ENCODE data around the gene ZNF536.

ZNF536 gene

DNA sequence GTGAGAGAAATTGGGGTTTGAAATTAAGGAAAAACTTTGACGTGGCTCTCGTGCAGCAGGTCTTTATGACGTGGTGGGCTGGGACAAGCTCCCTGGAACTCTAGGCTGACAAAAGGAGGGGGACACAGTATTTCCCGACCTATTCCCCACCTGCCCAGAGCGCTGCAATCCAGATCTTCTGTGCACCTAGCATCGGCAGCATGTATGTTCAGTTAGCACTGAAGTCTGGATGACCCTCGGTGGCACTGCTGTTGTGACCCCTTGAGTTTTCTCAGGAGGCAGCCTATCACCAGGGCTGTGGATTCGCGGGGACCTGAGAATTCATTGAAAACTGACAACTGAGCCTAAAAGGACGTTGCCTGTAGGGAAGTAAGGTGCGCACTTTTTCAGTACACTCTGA lies 9.1 kb upstream of the ZNF536 start:
- DNase-seq (ENCODE audit: low read depth in 2 of 2), result no peak

DNA sequence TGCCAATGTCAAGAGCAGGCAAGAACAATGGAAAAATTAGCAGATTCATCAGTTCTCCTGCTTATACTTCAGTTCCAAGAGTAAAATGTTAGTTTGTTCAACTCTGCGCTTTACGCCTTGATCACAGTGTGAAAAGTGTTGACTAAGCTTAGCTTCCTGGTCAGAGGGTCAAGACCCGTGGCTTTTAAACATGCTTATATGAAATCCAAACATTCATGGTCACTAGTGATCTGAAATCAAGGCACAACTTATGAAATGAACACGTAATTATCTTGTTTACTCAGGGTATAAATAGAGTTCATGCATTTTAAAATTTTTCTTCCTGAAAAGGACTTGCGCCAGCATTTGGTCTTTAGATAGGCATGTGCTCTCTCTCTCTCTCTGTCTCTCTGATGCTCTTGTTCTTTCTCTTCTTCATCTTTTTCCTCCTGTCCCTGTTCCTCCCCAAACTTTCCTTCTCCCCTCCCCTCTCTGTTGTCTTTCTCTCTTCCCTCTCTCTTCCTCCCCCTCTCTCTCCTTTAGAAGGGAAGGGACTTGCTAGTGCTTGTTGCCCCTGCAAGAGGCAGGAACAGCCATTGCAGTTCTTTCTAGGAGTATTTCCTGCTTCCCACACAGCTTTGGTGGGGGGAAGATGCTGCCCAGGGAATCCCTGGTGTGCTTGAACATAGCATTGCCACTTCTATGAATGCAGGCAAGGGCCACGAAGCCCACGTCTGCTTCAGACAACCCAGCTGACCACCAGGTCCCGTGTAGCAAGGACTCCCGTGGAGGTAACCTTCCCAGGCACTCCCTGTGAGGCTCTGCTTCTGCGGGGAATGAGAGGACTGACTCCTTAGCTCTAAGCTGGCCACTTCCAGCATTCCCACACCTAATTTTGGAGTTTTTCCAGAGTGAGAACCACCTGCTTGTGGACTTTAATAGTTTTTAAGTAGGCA lies 7.1 kb upstream of the ZNF536 start:
- no peak for DNase-seq (ENCODE audit: low read depth in 2 of 2)

DNA sequence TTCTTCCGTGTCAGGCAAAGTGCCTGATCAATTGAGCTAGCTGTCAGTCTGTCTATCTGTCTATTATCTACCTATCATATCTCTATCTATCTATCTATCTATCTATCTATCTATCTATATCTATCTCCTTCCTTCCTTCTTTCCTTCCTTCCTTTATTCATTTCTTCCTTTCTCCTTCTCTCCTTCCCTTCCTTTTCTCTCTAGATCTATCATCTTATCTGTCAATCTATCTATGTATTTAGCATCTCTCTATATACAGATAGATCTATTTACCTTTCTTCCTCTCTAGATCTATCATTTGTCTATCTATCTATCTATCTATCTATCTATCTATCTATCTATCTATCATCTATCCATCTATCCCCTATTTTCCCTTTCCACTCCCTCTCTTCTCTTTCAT lies 5.9 kb upstream of the ZNF536 start:
- no peak for DNase-seq (ENCODE audit: low read depth in 2 of 2)

DNA sequence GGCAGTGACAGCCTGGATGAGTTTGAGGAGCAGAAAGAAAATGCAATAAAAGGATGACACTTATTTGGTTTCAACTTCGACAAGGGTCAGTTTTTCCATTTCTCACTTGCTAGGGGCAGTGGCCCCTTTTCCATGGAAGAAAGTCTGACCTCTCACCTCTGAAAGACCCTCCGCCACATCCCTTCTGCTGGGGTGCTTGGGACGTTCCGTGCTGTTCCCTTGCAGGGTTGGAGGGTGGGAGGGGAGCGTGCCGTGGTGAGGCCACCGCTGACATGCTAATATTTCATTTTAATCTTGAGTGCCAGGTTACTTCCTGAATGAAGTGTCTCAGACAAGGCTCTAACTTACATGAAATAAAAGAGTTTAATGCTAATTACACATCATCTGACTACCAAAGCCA lies 5.2 kb upstream of the ZNF536 start:
- no peak for DNase-seq (ENCODE audit: low read depth in 2 of 2)

DNA sequence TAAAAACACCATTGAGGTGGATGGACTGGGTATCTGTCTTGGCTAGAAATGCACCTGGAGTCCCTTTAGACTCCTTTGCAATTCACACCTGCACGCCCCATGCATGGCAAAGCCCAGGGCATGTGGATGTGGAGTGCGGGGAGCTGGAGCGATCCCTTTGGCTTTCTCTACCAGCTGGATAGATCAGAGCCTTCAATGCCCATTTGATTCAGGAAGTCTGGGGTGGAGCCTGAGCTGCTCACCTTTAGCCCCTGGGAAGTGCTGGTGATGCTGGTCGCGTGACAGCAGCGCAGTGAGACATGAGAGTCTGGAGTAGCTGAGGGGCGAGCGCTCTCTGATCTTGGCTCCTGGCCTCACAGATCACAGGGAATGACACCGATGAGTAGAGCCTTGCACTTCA lies 4.8 kb upstream of the ZNF536 start:
- DNase-seq (ENCODE audit: low read depth in 2 of 2), result no peak

DNA sequence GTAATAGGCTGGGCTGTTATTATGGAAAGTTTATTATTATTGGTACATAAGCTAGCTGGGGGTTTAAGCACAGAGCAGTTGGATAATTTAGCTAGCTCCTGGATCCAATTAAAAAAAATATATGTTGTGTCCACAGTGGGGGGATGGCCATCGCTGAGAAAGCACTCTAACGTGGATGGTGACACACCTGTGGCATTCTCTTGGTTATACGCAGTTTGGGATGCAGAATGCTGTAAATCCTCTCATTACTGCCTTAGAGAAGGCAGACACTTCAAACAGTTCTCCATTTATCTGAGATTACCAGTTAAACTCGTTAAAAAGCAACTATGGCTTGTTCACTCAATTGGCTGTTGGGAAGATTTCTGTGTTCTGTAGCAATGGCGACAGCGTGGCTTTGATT lies 2.4 kb upstream of the ZNF536 start:
- no peak for DNase-seq (ENCODE audit: low read depth in 2 of 2)

DNA sequence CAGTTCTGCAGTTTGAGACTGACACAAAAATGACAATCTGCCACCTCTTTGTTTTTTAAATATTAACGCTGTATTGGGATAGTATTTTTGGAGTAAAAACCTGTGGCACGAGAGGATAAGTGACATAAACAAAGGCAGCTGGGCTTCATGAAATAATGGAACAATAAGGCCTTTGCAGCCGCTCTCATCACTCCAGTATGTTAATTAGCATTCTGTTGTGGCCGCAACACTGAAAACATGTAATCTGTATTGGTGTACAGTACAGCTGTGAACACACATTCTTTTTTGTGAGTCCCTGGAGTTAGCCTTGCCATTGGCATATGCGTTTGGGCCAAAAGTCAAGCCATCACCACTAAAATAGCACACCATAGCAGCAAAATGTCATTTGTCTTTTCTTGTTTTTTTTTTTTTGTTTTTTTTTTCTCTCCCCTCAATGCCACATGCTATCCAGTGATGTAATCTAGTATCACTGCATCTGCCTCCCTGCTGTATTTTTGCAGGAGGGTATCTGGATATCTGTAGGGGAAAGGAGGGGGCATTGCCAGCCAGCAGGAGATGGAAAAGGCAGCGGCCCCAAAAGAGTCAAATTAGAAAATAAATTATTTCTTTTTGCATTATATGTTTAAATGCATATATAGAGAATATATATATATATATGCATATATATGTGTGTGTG lies 885 bp upstream of the ZNF536 start:
- no peak for DNase-seq (ENCODE audit: low read depth in 2 of 2)

DNA sequence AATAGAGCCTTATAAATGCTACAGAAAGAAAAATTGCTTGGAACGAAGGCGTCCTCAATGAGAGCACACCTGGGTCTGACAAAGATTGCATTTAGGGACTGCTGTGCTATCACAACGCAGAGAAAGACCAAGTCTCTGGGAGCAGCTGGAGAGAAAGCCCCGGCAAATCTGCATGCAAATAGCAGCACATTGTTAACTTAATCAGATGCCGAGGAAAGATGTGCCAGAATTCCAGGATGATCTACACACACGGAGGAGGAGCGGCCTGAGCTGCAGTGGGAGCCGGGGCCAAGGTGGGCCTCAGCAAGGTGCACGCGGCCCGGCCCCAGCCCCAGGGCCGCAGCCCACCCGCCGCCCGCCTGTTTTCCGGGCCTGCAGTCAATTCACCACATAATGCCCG lies 1.4 kb downstream of the ZNF536 start:
- no peak for DNase-seq (ENCODE audit: low read depth in 2 of 2)

DNA sequence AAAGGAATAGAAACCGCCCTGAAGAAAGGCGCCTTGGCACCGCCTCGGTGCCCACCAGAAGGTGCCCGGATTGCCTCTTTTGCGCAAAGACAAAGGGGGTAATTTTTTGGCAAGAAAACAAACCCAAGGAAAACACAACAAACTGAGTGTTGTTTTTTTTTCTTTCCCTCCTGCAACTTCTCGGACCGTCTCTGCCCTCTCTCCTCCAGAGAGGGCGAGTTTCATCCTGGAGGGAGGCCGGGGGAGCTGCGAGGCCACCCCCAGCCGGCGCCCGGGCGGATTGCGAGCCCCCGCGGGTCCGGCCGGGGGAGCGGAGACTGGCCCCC lies 2.3 kb downstream of the ZNF536 start:
- no peak for DNase-seq (ENCODE audit: low read depth in 2 of 2)

DNA sequence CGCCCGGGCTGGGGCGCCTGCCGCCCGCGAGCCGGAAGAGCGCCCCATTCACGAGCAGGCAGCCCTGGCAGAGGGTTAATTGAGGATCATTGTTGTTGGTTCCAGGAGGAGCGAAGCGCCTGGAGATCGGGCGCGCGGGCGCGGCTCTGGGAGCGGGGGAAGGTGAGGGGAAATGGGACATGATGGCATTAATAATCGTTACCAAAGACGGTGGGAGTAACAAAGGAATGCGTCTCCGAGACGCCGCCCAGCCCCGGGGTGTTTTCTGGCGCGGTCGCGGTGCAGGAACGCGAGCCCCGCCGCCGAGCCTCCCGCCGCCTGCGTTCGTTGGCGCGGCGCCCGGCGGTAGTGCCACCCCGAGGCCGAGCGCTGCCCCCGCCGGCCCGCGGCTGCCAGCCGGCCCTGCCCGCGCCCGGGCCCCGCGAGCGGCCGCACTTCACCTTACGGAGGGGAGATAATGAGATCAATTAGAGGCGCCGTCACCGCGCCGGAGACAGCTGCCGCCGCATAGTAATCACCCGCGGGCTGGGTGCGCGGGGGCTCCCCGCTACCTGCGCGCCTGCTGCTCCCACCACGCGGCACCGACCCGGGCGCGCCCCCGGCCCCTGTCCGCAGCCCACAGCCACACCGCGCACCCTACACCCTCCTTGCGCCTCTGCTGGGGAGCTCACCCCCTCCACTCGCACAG lies 2.8 kb downstream of the ZNF536 start:
- no peak for DNase-seq (ENCODE audit: low read depth in 2 of 2)

DNA sequence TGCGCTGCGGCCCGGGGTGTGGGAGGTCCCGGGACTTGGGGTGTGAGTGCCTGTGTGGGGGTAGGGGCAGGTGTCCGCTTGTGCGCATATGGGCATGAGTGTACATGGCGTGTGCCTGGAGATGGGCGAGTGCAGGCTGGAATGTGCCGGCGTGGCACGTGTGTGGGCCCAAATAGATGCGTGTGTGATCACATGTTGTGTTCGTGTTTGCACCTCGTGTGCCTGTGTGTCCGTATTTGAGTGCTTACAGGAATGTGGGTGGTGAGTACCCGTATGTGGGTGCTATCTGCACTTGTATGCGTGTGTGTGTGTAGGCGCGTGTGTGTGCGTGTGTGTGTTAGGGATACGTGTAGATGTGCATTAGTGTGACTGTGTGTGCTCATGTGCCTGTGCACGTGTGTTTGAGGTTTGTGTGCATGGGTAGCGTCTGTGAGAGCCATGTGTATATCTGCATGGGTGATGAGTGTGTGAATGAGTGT lies 3.4 kb downstream of the ZNF536 start:
- no peak for DNase-seq (ENCODE audit: low read depth in 2 of 2)

DNA sequence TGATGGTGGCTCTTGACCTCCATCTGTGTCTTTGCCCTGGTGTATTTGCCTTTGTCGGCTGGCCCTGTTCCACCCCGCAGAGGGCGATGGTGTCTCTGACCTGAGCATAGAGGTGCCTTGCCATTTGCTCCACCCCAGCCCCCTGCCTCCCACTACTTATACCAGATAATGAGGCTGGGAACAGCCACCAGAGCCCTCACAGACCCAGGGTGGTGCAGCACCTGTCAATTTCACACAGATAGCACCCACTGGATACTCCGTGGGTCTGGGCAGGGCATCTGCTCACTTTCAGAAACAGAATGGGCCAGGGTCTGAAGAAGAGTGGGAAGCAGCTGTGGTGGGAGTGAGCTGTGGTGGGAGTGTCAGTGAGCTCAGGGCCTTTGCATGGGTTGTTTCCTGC lies 4.1 kb downstream of the ZNF536 start:
- no peak for DNase-seq (ENCODE audit: low read depth in 2 of 2)

DNA sequence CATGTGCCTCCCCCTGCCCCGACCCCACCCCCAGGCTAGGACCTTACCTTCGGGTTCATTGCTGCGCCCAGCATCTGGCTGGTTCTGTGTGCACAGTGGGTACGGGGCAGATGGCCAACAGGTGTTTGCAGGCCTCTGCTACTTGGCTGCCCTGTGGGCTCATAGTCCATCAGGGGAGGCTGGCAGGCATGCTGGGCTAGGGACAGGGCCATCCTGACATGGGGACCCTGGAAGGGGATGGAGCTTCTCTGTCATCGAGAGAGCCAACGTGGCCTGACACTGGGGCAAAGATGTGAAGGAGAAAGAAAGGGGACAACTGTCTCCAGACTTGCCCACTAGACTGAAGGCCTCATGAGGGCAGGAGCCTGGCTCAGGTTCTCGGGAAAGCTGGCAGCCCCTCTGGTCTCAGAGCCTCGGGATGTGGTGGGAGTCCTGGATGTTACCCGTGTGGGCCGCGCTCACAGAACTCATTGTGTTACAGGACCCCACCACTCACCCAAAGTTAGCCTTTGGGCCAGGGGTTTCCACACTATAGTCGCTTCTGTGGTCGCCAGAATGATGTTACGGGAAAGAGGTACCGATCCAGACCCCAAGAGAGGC lies 4.7 kb downstream of the ZNF536 start:
- no peak for DNase-seq (ENCODE audit: low read depth in 2 of 2)

DNA sequence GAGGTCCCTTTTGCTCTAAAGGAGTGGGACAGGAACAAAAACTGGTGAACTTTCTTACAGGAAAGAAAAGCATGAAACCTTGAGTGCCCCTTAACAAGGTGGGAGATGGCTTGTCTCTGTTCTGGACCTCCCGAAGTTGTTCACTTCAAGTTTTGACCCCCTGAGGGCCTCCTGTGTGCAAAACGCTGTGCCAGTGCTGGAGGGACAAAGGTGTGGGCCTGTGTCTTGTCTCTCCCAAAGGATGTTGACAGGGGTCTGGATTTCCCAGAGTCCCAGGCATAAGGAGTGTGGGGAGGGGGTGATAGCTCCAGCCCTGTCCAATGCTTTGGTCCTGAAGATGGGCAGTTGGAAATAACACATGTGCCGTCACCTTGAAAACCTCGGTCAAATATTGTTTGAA lies 6.5 kb downstream of the ZNF536 start:
- no peak for DNase-seq (ENCODE audit: low read depth in 2 of 2)

DNA sequence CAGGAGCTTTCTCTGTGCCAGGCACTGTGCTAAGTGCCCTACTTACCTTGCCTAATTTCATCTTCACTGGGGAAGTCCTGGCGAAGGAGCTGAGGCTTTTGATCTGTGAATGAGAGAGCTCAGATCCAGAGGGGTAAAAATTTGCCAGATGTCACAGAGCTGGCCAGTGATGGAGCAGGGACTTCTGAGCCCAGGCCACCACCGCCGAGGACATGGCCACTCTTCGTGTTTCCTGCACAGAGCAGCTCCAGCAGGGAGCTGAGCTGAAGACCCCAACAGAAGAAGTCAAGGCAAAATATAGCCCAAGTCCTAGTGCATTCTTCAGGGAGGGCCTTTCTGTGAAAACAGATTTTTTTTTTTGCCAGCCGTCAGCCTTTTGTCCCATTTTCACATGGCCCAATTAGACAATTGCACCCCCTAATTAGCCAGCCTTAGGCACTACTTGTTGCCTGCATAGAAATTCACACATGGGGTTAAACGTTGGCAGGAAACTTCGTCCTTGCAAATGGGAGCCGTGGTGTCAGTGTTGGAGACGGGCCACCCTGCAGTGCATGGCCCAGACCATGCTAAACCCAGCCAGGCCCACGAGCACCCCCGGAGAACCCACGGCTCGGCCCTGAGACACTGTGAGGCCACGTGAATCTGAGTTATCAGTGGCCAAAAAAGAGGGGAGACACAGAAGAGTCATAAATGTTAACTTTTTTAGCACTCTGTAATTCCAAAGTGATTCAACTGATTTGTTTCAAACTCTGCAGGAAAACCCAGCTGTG lies 7.8 kb downstream of the ZNF536 start:
- no peak for DNase-seq (ENCODE audit: low read depth in 2 of 2)

DNA sequence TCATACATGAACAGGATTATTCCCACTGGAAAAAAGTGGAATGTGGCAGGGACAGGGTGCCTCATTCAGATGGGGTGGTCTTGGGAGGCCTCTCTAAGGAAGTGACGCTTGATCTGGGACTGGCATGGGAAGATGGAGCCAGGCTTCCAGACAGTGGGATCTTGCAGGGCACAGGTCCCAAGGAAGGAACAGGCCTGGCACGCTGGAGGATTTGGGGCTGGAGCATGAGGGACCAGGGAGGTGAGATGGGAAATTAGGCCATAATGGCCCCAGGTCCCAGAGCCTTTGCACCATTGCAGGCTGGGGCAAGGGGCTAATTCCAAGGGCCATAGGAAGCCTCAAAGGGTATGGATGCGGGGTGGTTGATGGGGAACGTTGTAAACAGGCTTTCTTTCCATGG lies 9.2 kb downstream of the ZNF536 start:
- DNase-seq (ENCODE audit: low read depth in 2 of 2), result no peak

DNA sequence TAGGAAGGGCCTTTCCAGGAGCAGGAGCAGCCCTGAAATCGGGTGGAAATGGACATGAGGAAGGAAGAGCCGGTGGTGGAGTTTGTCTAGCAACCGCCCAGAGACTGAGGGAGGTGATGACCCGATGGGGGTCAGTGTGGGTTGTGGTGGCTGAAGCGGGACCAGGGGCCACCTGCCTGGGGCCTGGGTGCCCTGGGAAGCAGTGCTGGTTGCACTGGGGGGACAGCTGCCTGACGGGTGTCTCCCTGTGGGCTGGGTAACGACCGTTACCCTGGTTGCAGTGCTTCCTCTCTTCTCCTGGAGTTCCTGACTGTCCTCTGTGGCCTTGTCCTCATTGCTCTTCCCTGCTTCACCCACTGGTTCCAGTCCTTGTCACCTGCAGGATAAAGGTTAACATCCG lies 13.0 kb downstream of the ZNF536 start:
- no peak for DNase-seq (ENCODE audit: low read depth in 2 of 2)

DNA sequence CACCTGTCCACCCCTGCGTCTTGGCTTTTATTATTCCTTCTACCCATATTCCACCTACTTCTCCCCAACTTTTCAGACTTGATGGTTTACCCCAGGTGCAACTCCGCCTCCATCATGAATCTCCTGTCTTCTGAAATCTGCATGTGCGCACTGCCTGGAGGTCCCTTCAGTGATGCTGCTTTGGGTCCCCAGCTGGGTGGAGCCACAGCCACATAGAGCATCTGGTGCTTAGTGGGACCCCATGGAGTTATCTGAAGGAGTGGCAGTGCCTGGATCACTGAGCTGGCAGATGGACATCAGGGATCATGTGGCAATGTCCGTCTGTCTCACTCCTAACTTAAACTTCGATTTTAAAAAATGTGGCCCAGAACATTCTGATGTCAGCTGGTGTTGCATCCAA lies 13.5 kb downstream of the ZNF536 start:
- DNase-seq (ENCODE audit: low read depth in 2 of 2), result no peak

DNA sequence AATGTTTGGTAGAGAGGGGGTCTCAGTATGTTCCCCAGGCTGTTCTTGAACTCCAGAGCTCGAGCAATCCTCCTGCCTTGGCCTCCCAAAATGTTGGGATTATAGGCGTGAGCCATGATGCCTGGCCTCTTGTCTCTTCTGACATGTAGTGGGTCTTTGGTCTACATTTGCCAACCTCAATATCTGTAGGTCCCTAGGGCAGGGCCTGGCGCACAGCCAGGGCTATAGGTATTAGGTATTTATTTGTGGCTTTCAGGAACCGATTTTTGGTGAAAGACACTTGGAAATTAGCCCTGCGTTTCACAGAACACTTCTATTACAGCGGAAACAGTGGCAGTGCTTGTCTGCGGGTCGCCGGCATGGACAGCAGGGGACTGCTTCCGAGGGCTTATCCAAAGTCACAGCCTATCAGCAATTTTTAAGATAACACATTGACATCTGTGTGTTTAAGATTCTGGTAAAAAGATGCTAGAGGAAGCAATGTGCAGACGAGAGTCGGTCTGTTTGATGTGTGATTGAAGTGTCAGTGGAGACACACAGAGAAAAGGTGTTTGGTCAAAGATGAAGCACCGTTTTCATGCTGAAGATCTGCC lies 14.5 kb downstream of the ZNF536 start:
- no peak for DNase-seq (ENCODE audit: low read depth in 2 of 2)

DNA sequence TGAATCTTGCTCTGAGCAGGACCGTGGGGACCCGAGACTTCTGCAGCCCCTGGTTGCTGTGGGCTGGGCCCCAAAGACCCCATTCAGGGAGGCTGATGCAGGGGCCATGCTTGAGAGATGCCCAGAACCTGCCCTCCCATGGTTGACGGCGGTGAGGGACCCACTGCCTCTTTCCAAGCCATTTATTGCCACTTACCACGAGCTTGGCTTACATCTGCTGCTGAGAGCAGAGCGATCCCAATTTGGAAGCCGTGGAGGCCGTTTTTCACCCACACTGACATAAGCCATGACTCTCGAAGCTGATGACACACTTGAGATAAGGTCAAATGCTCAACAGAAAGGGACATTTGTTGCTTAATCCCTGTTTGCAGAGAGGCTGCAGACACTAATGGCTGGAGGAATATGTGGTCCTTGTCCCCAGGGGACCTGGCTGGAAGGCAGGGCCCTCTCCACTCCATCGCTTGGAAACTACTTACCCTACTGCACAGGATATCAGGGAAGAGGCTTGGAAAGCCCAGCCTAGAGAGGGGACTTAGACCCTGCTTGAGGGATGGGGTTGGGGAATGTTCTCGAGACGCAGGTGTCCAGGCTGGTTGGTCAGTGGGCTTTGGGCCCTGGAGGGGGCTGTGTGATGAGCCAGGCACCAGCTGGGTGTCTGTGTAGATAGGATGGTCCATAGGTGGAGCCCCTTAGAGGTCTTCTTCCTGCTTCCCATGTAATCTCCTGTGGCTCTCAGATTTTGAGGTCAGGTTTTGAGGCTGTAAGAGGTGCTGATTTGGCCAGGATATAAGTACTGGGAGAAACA lies 15.3 kb downstream of the ZNF536 start:
- no peak for DNase-seq (ENCODE audit: low read depth in 2 of 2)

Measured in stimulated activated CD4-positive, alpha-beta T cell treated with anti-CD3 and anti-CD28 coated beads, Interleukin-1b, Interleukin-23, amount 100 ng/mL, for 4 hours (primary cell).